K562 (cell line): Measurements from ENCODE around the gene RRM2. TPM values are rescaled to one million over a fixed set of nuclear protein-coding genes. Genes with fewer than 3 reads are reported as not detected.

Experiments
- ATAC-seq: fragments of 200-7000 bp; cut with Tn5 transposase; 3 replicates; pipeline ENCODE4 v1.9.1; 2020; ENCODE audit warnings: moderate library complexity
- BruUV-seq: library from RNA; stranded (reverse); fragments of 400-500 nt; replicated peaks from 2 replicates; lab custom pipeline; 2021; lab: Mats Ljungman, UMichigan
- CTCF ChIA-PET: fragments of 300-600 bp; formaldehyde crosslinking; extraction: SDS; loops from one replicate; lab custom pipeline; 2021; ENCODE audit warnings: low intra/inter-chr PET ratio; lab: Yijun Ruan, JAX
- POLR2A ChIA-PET: fragments of 300-600, 350-650 bp; sonication (Branson Sonifier 250); formaldehyde crosslinking; extraction: SDS; loops from one replicate; lab custom pipeline; 2021; ENCODE audit warnings: antibody characterized with exemption, inconsistent platforms; lab: Yijun Ruan, JAX
- DNase-seq, 4 experiments: peaks; one replicate each; pipeline versions ENCODE4 v3.0.0 to v3.0.0-alpha.2; 2011 to 2018; ENCODE audit warnings: low spot score in 3 of 4, mixed read lengths in 3 of 4; ENCODE audit errors: extremely low read depth in 1 of 4
- FAIRE-seq: peaks from 2 replicates; lab custom pipeline; 2011; peaks lifted over from hg19 to GRCh38; lab: Jason Lieb, UNC
- H2AFZ ChIP-seq: 2 replicates; pipeline ENCODE4 v1.6.0; 2011; ENCODE audit warnings: low read depth, low read length, control low read depth, inconsistent platforms
- H3K27ac ChIP-seq: fragments of 200-600 bp; 3 replicates; pipeline ENCODE4 v1.8.0; 2011; ENCODE audit warnings: low read depth, mild to moderate bottlenecking, control low read depth, inconsistent platforms, low read length, moderate library complexity, mixed read lengths; ENCODE audit errors: extremely low read depth
- H3K27me3 ChIP-seq, 2 experiments: fragments of 300-600 bp in 1 of 2; 2 replicates in 1 of 2; 3 replicates in 1 of 2; pipeline versions ENCODE4 v1.6.0 to v1.8.0; 2011; ENCODE audit warnings: inconsistent platforms in 2 of 2, low read length in 2 of 2, mild to moderate bottlenecking in 1 of 2, mixed read lengths in 1 of 2, moderate library complexity in 1 of 2; ENCODE audit not compliant: control insufficient read depth in 2 of 2, insufficient read depth in 2 of 2
- H3K36me3 ChIP-seq: fragments of 300-600 bp; 3 replicates; pipeline ENCODE4 v1.8.0; 2011; ENCODE audit warnings: mild to moderate bottlenecking, low read length, inconsistent platforms; ENCODE audit not compliant: control insufficient read depth, insufficient read depth
- H3K4me1 ChIP-seq, 2 experiments: fragments of 200-600 bp in 1 of 2; replicated peaks in 1 of 2; 2 replicates in 1 of 2; 3 replicates in 1 of 2; pipeline versions ENCODE4 v1.5.1 to v1.8.0; 2011; ENCODE audit warnings: inconsistent platforms in 2 of 2, low read length in 2 of 2, mild to moderate bottlenecking in 1 of 2, mixed read lengths in 1 of 2, moderate library complexity in 1 of 2; ENCODE audit not compliant: control insufficient read depth in 2 of 2, insufficient read depth in 2 of 2
- H3K4me2 ChIP-seq: 2 replicates; pipeline ENCODE4 v1.6.1; 2011; ENCODE audit warnings: low read length, control low read depth, inconsistent platforms, mixed read lengths; ENCODE audit not compliant: insufficient read depth
- H3K4me3 ChIP-seq: fragments of 200-600 bp; sonication (generic), shearing (Covaris generic); 2 replicates; pipeline ENCODE4 v1.5.1; 2016; ENCODE audit warnings: control low read depth, inconsistent platforms
- H3K79me2 ChIP-seq: fragments of 200-600 bp; 3 replicates; pipeline ENCODE4 v1.8.0; 2011; ENCODE audit warnings: low read length, inconsistent platforms; ENCODE audit not compliant: control insufficient read depth, insufficient read depth
- H3K9ac ChIP-seq, 2 experiments: 2 replicates each; pipeline versions ENCODE4 v1.6.0 to v1.6.1; 2011; ENCODE audit warnings: low read depth in 2 of 2, low read length in 2 of 2, control low read depth in 1 of 2, inconsistent platforms in 1 of 2, mild to moderate bottlenecking in 1 of 2, mixed read lengths in 1 of 2; ENCODE audit not compliant: insufficient read depth in 1 of 2
- H3K9me1 ChIP-seq: one replicate; pipeline ENCODE4 v1.6.0; 2011; ENCODE audit warnings: inconsistent platforms, mild to moderate bottlenecking, low read length, moderate library complexity; ENCODE audit not compliant: control insufficient read depth, insufficient read depth
- H3K9me3 ChIP-seq: replicated peaks from 2 replicates; pipeline ENCODE4 v1.5.1; 2011; ENCODE audit warnings: low read depth, low read length, inconsistent platforms; ENCODE audit not compliant: control insufficient read depth, insufficient read depth
- H4K20me1 ChIP-seq: replicated peaks from 2 replicates; pipeline ENCODE4 v1.6.1; 2011; ENCODE audit warnings: low read length, inconsistent platforms, mixed read lengths; ENCODE audit not compliant: control insufficient read depth, insufficient read depth
- CBX8 ChIP-seq: fragments of 200-600 bp; sonication (generic); IDR thresholded peaks from 2 replicates; pipeline ENCODE4 v1.6.1; 2012; ENCODE audit warnings: borderline replicate concordance, mixed run types, low read depth, mild to moderate bottlenecking, moderate library complexity, mixed read lengths, low read length, control low read depth, inconsistent platforms; ENCODE audit not compliant: poor library complexity, severe bottlenecking; ENCODE audit errors: extremely low read depth
- E4F1 ChIP-seq: fragments of 250-450 bp; sonication (Bioruptor Pico); IDR thresholded peaks from 2 replicates; pipeline ENCODE4 v1.5.0; 2021; ENCODE audit warnings: mild to moderate bottlenecking, borderline replicate concordance
- POLR2G ChIP-seq: fragments of 200-400 bp; formaldehyde crosslinking; IDR thresholded peaks from 2 replicates; pipeline ENCODE4 v1.6.1; 2017; ENCODE audit warnings: low read depth, mild to moderate bottlenecking, antibody characterized with exemption, low read length, moderate library complexity
- WGBS: fragments of 100-300 bp; shearing (Covaris generic); methylation state at CpG from one replicate; pipeline ENCODE4 v1.1.6; 2016; ENCODE audit warnings: low coverage, mixed read lengths; ENCODE audit not compliant: insufficient coverage; ENCODE audit errors: missing lambda C conversion rate; 5-methylcytosine and 5-hydroxymethylcytosine counted together
- in situ Hi-C: fragments of 300-500 bp; cut with MboI; formaldehyde crosslinking; loops from 4 replicates; pipeline ENCODE4 v1.15.0; 2018; ENCODE audit warnings: inconsistent platforms, mixed read lengths
- intact Hi-C: fragments of 100-400 bp; cut with micrococcal nuclease; formaldehyde crosslinking; loops from 2 replicates; pipeline ENCODE4 v1.14.2; 2022
- polyA plus RNA-seq, 8 experiments: library from polyadenylated mRNA; depleted of rRNA in 4 of 8; stranded (reverse) in 5 of 8; unstranded in 3 of 8; fragments of >200 nt; fragmentation: Nextera tagmentation in 2 of 8; fragmentation: Illumina TruSeq in 1 of 8; extraction: Ambion mirVana in 2 of 8; extraction: Trizol in 1 of 8; gene quantifications; 2 replicates each; pipeline versions ENCODE4 v1.2.1 to v1.2.3, GENCODE V29; 2011 to 2014; ENCODE audit warnings: inconsistent platforms in 1 of 8, missing spikeins in 1 of 8
- total RNA-seq, 7 experiments: library from RNA; depleted of rRNA in 6 of 7; stranded (reverse); fragments of >200 nt in 6 of 7; fragmentation: Illumina TruSeq in 2 of 7; extraction: Trizol in 2 of 7; gene quantifications; 2 replicates each; pipeline versions ENCODE4 v1.2.1 to v1.2.3, GENCODE V29; 2011 to 2021; ENCODE audit warnings: low replicate concordance in 1 of 7

RRM2 gene
- total and polyA plus RNA-seq, 9 of the 15 experiments (the other 6 are each of a cell fraction or from before 2014, with no cell fraction given) = 50.1 to 244 (median 128) TPM

- in situ Hi-C loops = loop anchor here (10.0 kb wide), 1 partner anchor 274 kb away; no protein-coding TSS in a partner anchor
- Histone ChIP-seq H3K79me2 (no peaks in the 10 kb centered on the region), H3K36me3 (peaks cover 39% of the 10 kb centered on the region; the same call in 2 of the 3 replicates), H3K9ac (peak overlapping the region in 1 of 2 experiments; percentile 48; a peak in 1 of 4 replicates), H2AFZ (no peak overlapping the region), H4K20me1 (no peaks in the 10 kb centered on the region; the same call in 1 of the 2 replicates), H3K4me2 (no peak overlapping the region), H3K4me1 (peaks cover 5 to 15% of the 10 kb centered on the region in 2 experiments; a peak in 4 of 5 replicates), H3K9me3 (no peaks in the 10 kb centered on the region), H3K4me3 (no peak overlapping the region), H3K27ac (no peak overlapping the region), H3K9me1 (peaks cover 4% of the 10 kb centered on the region), H3K27me3 (no peaks in the 10 kb centered on the region)
- CTCF ChIA-PET = interaction anchor here (0.6 kb wide), 1 partner anchor 294 kb away, joined by 3 read pairs; no protein-coding TSS in a partner anchor
- ATAC-seq (no peak), DNase-seq (no peak), FAIRE-seq (no peak)
- 81% methylated on average over 16 of the region's 16 CpGs for WGBS
- no peak for TF ChIP-seq E4F1 (CRISPR knock-in tag)
- TF ChIP-seq POLR2G = peak; percentile 43; the same call in 1 of the 2 replicates
- TF ChIP-seq CBX8 = no peak
- no TSS peak for BruUV-seq
- POLR2A ChIA-PET = interaction anchor here (0.6 to 2.5 kb wide), 5 partner anchors 10 to 294 kb away, joined by 3 to 8 read pairs (median 5); no protein-coding TSS in a partner anchor
- intact Hi-C loops = no loop called here
Observed at GRCh38 chr2:10140841-10141610, 18.5 kb downstream of the RRM2 start.
